NCI-H2227 treated with DMSO at 0.1 percent for 48 hours (cell line): Measurements from ENCODE around the gene UROD.
A peak's percentile ranks its signal among the peaks of the same experiment; 100 is the strongest.
"Not testable (repeated sequence)": the region's sequence is repeated elsewhere in the genome, so short reads cannot be mapped to it uniquely, and the experiment has no call there.

Experiments
- DNase-seq: peaks from one replicate; lab custom pipeline; 2025; lab: John Stamatoyannopoulos, UW

Gene UROD

GRCh38 chr1:45011837-45012638 is at the start of gene UROD:
UROD (plus strand) TSS chr1:45012254; CDS start chr1:45012266, 12 bp downstream.
- peak; percentile 94 for DNase-seq

DNA sequence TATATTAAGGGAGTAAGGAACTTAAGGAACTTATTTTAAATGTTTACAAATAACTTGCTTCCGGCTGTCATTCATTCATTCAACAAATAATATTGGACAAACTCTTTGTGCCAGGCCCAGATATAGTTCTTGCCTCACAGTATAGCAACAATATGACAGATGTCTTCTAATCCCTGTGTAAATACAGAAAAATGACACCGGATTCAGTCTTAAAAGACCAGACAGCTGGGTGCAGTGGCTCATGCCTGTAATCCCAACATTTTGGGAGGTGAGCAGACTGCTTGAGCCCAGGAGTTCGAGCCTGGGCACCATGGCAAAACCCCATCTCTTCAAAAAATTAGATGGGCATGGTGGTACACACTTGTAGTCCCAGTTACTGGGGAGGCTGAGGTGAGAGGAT is 49.3 kb upstream of the UROD start:
- no peak for DNase-seq

DNA sequence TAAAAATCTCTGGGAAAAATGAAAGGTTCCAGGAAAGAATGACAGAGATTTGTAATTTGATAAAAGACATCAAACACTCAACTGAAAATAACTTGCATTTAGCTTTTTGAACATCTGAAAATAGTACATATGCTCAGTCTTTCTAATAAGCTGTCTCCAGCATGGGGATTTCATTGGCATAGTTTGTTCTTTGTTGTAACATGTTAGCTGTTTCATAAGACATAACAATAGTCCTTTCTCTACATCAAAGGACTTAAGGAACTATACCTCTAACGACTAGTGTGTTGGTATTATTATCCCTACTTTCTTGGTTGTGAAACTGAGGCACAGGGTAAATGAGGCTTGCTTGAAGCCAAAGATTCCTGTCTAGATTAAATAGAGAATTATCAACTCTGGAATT is 47.7 kb upstream of the UROD start:
- no peak for DNase-seq

DNA sequence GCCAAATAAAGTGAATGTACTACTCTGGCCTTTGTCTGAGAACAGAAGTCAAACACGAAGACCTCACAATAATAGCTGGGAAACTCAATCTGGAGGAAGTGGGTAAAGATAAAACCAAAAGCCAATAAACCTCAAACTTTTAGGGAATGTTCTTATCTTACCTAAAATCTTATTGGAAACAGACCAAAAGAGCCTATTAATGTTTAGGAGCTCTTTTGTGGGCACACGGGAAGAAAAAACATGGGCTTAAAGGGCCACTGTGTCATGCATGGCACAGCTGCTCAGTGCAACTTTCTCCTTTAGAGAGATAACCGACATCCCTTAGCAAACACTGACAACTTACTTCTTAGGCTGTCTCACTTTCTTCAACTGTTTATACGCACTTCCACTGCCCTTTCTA is 41.7 kb upstream of the UROD start:
- no peak for DNase-seq

GRCh38 chr1:44973645-44974044 is 38.4 kb upstream of the UROD start:
- DNase-seq = no peak

GRCh38 chr1:44976252-44976651 is 35.8 kb upstream of the UROD start:
- no peak for DNase-seq

DNA sequence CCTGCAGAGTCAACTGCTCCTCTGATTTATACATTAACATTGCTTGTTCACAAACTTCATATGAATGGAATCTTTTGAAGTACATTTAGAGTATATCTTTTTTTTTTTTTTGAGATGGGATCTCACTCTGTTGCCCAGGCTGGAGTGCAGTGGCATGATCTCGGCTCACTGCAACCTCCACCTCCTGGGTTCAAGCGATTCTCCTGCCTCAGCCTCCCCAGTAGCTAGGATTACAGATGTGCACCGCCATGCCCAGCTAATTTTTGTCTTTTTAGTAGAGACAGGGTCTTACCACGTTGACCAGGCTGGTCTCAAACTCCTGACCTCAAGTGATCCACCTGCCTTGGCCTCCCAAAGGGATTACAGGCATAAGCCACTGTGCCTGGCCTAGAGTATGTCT is 34.7 kb upstream of the UROD start:
- not testable (repeated sequence) for DNase-seq

DNA sequence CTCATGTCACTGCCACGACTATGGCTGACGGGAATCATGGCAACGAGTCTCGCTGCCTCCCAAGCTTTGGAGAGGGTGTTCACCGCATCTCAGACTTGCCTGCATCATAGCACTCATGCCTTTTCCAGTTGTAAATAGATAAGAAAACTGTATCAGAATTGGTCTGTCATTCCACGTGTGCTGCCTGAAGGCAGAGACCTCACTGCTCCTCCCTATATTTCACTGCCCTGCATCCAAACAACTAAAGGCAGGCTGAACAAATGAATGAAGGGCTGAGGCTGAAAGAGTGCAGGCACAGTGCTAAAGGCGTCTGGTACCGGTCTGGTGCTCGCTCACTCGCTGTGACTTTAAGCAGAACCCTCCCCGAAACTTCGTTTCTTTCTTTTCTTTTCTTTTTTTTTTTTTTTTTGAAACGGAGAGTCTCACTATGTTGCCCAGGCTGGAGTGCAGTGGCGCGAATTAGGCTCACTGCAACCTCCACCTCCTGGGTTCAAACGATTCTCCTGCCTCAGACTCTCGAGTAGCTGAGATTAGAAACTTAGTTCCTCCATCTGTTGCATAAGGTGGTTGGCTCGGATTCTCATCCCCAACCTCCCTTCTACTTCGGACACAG is 26.2 kb upstream of the UROD start:
- no peak for DNase-seq

GRCh38 chr1:44988531-44989156 is 23.4 kb upstream of the UROD start:
- DNase-seq = no peak

DNA sequence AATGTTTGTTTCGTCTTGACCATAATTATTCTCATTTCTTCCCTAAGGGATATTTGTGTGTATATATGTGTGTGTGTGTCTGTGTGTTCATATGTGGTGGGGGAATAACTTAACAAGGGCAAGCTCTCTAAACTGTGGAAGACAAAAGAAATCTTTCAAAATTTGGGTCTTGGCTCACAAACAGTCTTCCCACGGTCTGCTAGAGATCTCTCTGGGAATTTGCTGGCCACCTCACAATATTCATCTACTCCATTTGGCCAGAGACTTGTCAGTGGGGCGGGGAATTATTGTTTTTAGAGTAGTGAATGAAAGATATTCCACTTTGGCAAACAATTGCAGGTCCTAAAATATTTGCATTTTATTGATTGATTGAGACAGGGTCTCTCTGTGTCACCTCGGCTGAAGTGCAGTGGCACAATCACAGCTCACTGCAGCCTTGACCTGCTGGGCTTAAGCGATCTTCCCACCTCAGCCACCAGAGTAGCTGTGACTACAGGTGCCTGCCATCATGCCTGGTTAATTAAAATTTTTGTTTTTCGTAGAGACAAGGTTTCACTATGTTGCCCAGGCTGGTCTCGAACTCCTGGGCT is 17.6 kb upstream of the UROD start:
- no peak for DNase-seq

DNA sequence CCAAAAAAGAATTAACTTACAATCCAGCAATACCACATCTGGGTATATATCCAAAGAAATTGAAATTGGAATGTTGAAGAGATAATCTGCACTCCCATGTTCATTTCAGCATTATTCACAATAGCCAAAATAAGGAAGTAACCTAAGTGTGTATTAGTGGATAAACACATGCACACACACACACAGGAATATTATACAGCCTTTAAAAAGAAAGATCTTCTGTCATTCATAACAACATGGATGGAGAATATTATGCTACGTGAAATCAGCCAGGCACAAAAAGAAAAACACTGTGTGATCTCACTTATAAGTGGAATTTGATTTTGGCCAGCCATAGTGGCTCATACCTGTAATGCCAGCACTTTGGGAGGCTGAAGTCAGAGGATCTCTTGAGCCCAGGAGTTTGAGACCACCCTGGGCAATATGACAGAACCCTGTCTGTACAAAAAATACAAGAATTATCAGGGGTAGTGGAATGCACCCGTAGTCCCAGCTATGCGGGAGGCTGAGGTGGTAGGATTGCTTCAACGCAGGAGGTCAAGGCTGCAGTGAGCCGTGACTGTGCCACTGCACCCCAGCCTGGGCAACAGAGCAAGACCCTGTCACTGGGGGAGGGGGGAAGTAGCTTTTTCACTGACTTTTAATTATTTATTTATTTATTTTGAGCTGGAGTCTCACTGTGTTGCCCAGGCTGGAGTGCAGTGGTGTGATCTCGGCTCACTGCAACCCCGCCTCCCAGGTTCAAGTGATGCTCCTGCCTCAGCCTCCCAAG is 16.4 kb upstream of the UROD start:
- DNase-seq = no peak

- DNase-seq = no peak
Measured at GRCh38 chr1:44999232-44999631, 12.8 kb upstream of the UROD start.

- DNase-seq = no peak
Measured at GRCh38 chr1:45001011-45001481, 11.0 kb upstream of the UROD start.

DNA sequence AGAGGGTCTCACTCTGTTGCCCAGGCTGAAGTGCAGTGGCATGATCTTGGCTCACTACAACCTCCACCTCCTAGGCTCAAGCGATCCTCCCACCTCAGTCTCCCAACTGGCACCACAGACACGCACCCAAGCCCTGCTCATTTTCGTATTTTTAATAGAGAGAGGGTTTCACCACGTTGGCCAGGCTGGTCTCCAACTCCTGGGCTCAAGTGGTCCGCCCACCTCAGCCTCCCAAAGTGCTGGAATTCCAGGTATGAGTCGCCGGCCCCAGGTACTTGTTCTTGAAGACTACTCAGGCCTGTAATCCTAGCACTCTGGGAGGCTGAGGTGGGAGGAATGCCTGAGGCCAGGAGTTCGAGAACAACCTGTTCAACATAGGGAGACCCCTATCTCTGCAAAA is 10.5 kb upstream of the UROD start:
- DNase-seq = not testable (repeated sequence)

GRCh38 chr1:45002650-45003645 is 9.1 kb upstream of the UROD start:
- DNase-seq = no peak

DNA sequence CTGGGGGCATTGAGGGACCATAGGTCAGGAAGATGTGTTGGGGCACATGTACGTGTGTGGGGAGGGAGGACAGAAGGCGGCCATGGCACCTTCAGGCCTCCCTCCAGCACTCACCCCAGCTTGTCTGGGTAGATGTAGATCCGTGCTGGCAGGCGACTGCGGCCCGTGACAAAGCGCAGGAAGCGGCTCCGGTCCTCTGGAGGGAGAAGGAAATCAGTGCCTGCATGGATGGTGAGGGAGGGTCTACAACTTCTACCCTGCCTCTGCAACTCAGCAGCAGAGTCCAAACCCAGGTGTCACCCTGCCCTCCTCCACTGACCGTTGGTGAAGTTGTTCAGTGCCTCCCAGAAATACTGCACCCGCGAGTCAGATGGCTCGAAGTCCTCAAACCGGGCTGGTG is 8.3 kb upstream of the UROD start:
- no peak for DNase-seq

DNA sequence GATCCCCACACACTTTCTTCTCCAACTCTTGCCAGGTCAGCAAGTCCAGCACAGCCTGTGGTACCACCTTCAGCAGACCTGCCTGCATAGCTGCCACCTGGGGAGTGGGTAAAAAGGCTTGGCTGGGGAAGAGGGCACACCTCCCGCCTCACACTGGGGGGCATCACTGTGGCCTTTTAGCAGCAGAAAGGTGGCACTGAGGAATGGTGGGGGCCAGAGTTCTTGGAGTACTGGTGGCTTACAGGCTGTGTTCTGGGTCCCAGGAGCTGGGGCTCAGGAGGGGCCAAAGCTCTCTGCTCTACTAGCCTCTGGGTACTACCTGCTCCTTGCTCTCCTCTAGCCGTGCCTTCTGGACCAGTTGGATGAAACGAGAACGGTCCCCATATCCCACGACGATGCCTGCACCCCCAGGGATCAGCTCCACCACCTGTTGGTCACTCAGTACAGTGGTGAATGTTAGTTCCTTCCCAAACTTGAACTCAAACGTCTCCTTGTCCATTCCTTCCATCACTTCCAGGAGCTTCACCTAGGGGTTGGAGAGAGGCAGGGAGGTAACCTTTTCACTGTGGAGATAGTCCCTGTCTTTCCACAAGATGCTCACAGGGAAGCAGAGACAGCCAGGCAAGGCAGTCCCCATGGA is 7.7 kb upstream of the UROD start:
- no peak for DNase-seq

- DNase-seq = no peak
Measured at GRCh38 chr1:45005761-45006160, 6.3 kb upstream of the UROD start.

DNA sequence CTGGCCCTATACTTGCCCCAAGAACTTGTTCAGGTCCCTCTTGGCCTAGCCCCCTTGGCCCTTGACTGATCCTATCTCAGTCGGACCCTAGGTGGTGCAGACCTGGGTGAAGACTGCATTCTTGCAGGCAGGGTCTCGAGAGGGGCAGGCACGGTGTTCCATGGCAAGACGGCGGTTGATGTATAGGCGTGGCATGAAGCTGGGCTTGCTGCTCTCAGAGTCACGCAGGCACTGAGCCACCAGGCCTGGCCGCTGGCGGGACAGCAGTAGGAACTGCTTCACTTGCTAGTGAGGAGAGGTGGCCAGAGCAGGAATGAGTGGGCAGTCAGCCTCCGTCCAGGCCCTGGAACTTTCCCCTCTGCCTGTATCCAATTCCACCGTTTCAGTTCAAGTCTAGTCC is 4.7 kb upstream of the UROD start:
- no peak for DNase-seq

- DNase-seq = no peak
Measured at GRCh38 chr1:45008076-45008475, 4.0 kb upstream of the UROD start.
